Neural cell (in vitro differentiated cells): ENCODE results near the gene STN1. TPM values are rescaled to one million over a fixed set of nuclear protein-coding genes. Genes with fewer than 3 reads are reported as not detected.

ENCODE experiments used
- H2AFZ ChIP-seq: fragments of 200-600, 300-800 bp; sonication (generic), shearing (Covaris generic); 2 replicates; pipeline ENCODE4 v1.6.0; 2014; ENCODE audit warnings: low read depth, mild to moderate bottlenecking, antibody characterized with exemption, low read length, moderate library complexity
- H3F3A ChIP-seq: fragments of 200-600 bp; shearing (Covaris generic); 2 replicates; pipeline ENCODE4 v1.6.1; 2016; ENCODE audit warnings: mild to moderate bottlenecking, moderate library complexity, mixed read lengths, antibody characterized with exemption, low read length; ENCODE audit not compliant: insufficient read depth, poor library complexity, severe bottlenecking
- H3K27ac ChIP-seq: fragments of 200-600, 300-800 bp; sonication (generic), shearing (Covaris generic); 2 replicates; pipeline ENCODE4 v1.5.1; 2014; ENCODE audit warnings: mild to moderate bottlenecking, low read length, moderate library complexity
- H3K27me3 ChIP-seq: fragments of 300-800, 200-600 bp; sonication (generic), shearing (Covaris generic); 2 replicates; pipeline ENCODE4 v1.6.0; 2014; ENCODE audit warnings: mild to moderate bottlenecking, low read depth, low read length, moderate library complexity; ENCODE audit not compliant: insufficient read depth
- H3K36me3 ChIP-seq: fragments of 300-800, 200-600 bp; sonication (generic), shearing (Covaris generic); 2 replicates; pipeline ENCODE4 v1.5.1; 2014; ENCODE audit warnings: mild to moderate bottlenecking, antibody characterized with exemption, low read length, moderate library complexity; ENCODE audit not compliant: insufficient read depth
- H3K4me2 ChIP-seq: fragments of 300-800, 200-600 bp; sonication (generic), shearing (Covaris generic); 2 replicates; pipeline ENCODE4 v1.6.0; 2014; ENCODE audit warnings: mild to moderate bottlenecking, low read length
- H3K4me3 ChIP-seq: fragments of 300-800, 200-600 bp; sonication (generic), shearing (Covaris generic); 2 replicates; pipeline ENCODE4 v1.5.1; 2014; ENCODE audit warnings: mild to moderate bottlenecking, low read length, moderate library complexity
- H3K79me2 ChIP-seq: fragments of 200-600 bp; shearing (Covaris generic); replicated peaks from 2 replicates; pipeline ENCODE4 v1.6.0; 2014; ENCODE audit warnings: mild to moderate bottlenecking, low read length, moderate library complexity; ENCODE audit not compliant: insufficient read depth
- H3K9ac ChIP-seq: fragments of 300-800, 200-600 bp; sonication (generic), shearing (Covaris generic); 2 replicates; pipeline ENCODE4 v1.6.1; 2016; ENCODE audit warnings: mild to moderate bottlenecking, low read length, mixed read lengths
- H3K9me2 ChIP-seq: fragments of 200-600 bp; shearing (Covaris generic); 2 replicates; pipeline ENCODE4 v1.6.1; 2016; ENCODE audit warnings: mild to moderate bottlenecking, low read length, mixed read lengths; ENCODE audit not compliant: insufficient read depth
- H3K9me3 ChIP-seq: fragments of 200-600, 300-800 bp; sonication (generic), shearing (Covaris generic); 2 replicates; pipeline ENCODE4 v1.6.1; 2016; ENCODE audit warnings: mild to moderate bottlenecking, mixed run types, low read length, moderate library complexity, mixed read lengths
- H4K20me1 ChIP-seq: fragments of 200-600 bp; shearing (Covaris generic); 2 replicates; pipeline ENCODE4 v1.6.1; 2016; ENCODE audit warnings: mild to moderate bottlenecking, mixed run types; ENCODE audit not compliant: insufficient read depth
- EP300 ChIP-seq: fragments of 450-650 bp; conservative IDR thresholded peaks from 2 replicates; pipeline ENCODE4 v1.6.1; 2014; ENCODE audit warnings: antibody characterized with exemption, mild to moderate bottlenecking, moderate library complexity; ENCODE audit not compliant: poor library complexity, severe bottlenecking
- EZH2 ChIP-seq: fragments of 200-600, 300-800 bp; shearing (Covaris generic), sonication (generic); IDR thresholded peaks from 2 replicates; pipeline ENCODE4 v1.6.1; 2014; ENCODE audit warnings: antibody characterized with exemption, low read length, borderline replicate concordance, mild to moderate bottlenecking; ENCODE audit not compliant: insufficient read depth, poor library complexity, severe bottlenecking
- MXI1 ChIP-seq: fragments of 450-650 bp; conservative IDR thresholded peaks from 2 replicates; pipeline ENCODE4 v1.6.1; 2014; ENCODE audit warnings: antibody characterized with exemption, mild to moderate bottlenecking; ENCODE audit not compliant: poor library complexity, severe bottlenecking
- POLR2AphosphoS5 ChIP-seq: IDR thresholded peaks from 2 replicates; pipeline ENCODE4 v1.6.1; 2012
- RAD21 ChIP-seq: fragments of 450-650 bp; conservative IDR thresholded peaks from 2 replicates; pipeline ENCODE4 v1.6.1; 2014; ENCODE audit warnings: antibody characterized with exemption, mild to moderate bottlenecking, moderate library complexity
- SMC3 ChIP-seq: fragments of 450-650 bp; conservative IDR thresholded peaks from 2 replicates; pipeline ENCODE4 v1.6.1; 2014; ENCODE audit warnings: antibody characterized with exemption, mild to moderate bottlenecking, moderate library complexity; ENCODE audit not compliant: poor library complexity
- TAF1 ChIP-seq: IDR thresholded peaks from 2 replicates; pipeline ENCODE4 v1.6.1; 2012; ENCODE audit warnings: low read depth
- polyA plus RNA-seq: library from polyadenylated mRNA; depleted of rRNA; stranded (reverse); fragments of >200 nt; gene quantifications from 2 replicates; pipeline ENCODE4 v1.2.3, GENCODE V29; 2014
- TF ChIP-seq, protein P1 (sequence below): fragments of 450-650 bp; IDR thresholded peaks from 2 replicates; pipeline ENCODE4 v1.5.1; 2014; ENCODE audit warnings: antibody characterized with exemption, mild to moderate bottlenecking, moderate library complexity; ENCODE audit not compliant: poor library complexity, severe bottlenecking
- TF ChIP-seq, protein P2 (sequence below): IDR thresholded peaks from 2 replicates; pipeline ENCODE4 v1.6.1; 2012; ENCODE audit warnings: borderline replicate concordance

The STN1 gene
- polyA plus RNA-seq, 1 donor from 2014 or later: 9.4 TPM

DNA sequence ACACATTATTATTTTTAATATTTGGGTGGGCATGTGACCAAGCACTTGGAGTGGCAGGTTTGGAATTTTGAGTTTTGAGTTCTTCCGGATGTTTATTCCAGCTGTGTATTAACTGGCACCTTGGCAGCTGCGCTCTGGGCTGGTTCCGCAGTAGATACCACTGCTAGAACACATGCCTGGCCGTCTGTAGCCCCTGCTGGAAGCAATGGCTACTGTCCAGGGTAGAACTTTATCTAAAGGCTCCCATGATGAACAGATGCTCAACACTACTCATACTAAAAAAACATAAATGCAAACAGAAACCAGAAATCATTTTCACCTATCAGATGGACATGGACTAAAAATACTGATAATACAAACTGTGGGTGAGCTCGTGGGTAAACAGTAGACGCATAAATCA is 43.3 kb downstream of the STN1 start:
- no peaks in the 10 kb centered on the region for H3F3A ChIP-seq
- no peak overlapping the region for H3K9ac ChIP-seq
- no peak overlapping the region for H2AFZ ChIP-seq
- no peaks in the 10 kb centered on the region for H3K79me2 ChIP-seq
- H3K27ac ChIP-seq: no peak overlapping the region
- no peak overlapping the region for H3K4me2 ChIP-seq
- no peaks in the 10 kb centered on the region for H4K20me1 ChIP-seq
- no peaks in the 10 kb centered on the region for H3K9me3 ChIP-seq
- no peak overlapping the region for H3K4me3 ChIP-seq
- TF ChIP-seq TAF1 (no peak), EP300 (no peak), MXI1 (no peak), EZH2 (no peak), SMC3 (no peak), RAD21 (no peak), POLR2AphosphoS5 (no peak)
- TF ChIP-seq, protein P1, sequence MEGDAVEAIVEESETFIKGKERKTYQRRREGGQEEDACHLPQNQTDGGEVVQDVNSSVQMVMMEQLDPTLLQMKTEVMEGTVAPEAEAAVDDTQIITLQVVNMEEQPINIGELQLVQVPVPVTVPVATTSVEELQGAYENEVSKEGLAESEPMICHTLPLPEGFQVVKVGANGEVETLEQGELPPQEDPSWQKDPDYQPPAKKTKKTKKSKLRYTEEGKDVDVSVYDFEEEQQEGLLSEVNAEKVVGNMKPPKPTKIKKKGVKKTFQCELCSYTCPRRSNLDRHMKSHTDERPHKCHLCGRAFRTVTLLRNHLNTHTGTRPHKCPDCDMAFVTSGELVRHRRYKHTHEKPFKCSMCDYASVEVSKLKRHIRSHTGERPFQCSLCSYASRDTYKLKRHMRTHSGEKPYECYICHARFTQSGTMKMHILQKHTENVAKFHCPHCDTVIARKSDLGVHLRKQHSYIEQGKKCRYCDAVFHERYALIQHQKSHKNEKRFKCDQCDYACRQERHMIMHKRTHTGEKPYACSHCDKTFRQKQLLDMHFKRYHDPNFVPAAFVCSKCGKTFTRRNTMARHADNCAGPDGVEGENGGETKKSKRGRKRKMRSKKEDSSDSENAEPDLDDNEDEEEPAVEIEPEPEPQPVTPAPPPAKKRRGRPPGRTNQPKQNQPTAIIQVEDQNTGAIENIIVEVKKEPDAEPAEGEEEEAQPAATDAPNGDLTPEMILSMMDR: no peak
- TF ChIP-seq, protein P2, sequence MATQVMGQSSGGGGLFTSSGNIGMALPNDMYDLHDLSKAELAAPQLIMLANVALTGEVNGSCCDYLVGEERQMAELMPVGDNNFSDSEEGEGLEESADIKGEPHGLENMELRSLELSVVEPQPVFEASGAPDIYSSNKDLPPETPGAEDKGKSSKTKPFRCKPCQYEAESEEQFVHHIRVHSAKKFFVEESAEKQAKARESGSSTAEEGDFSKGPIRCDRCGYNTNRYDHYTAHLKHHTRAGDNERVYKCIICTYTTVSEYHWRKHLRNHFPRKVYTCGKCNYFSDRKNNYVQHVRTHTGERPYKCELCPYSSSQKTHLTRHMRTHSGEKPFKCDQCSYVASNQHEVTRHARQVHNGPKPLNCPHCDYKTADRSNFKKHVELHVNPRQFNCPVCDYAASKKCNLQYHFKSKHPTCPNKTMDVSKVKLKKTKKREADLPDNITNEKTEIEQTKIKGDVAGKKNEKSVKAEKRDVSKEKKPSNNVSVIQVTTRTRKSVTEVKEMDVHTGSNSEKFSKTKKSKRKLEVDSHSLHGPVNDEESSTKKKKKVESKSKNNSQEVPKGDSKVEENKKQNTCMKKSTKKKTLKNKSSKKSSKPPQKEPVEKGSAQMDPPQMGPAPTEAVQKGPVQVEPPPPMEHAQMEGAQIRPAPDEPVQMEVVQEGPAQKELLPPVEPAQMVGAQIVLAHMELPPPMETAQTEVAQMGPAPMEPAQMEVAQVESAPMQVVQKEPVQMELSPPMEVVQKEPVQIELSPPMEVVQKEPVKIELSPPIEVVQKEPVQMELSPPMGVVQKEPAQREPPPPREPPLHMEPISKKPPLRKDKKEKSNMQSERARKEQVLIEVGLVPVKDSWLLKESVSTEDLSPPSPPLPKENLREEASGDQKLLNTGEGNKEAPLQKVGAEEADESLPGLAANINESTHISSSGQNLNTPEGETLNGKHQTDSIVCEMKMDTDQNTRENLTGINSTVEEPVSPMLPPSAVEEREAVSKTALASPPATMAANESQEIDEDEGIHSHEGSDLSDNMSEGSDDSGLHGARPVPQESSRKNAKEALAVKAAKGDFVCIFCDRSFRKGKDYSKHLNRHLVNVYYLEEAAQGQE: no peak
- no peaks in the 10 kb centered on the region for H3K27me3 ChIP-seq
- H3K36me3 ChIP-seq: no peaks in the 10 kb centered on the region
- H3K9me2 ChIP-seq: no peaks in the 10 kb centered on the region

DNA sequence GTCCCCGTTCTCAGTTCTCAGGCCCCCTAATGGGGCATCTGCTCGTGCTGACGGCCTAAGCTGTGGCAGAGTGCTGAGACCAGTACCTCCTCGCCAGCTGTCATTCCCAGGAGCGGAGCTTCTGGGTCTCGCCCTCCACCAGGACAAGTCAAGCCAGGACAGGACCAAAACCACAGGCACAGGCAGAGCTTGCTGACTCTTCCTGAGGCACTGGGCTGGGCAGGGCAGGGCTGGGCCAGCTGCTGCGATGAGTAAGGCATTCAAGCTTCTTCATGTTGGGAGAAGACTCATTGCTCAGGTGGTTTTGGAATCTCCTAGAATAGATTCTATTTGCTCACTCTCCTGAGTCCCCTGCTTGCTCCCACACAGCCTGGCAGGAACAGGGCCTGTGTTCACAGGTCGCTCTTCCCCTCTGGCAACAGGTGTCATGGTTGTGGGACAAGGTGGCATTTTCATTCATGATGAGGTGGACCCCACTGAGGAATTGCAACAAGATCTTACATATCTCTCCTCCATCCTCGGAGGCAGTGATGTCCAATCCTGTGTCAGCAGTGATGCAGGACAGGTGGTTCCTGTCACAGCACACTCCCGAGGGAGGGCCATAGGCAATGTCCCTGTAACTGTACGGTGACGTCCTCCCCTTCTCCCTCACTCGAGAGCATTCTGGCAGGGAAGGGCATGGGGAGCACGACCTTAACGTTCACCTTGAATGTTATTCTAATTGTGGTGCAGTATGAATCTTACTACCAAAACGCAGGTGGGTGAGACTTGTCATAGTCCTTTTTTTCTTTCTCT is 45.6 kb downstream of the STN1 start:
- no peak overlapping the region for H3K4me2 ChIP-seq

More for the DNA sequence above, 45.6 kb downstream of the STN1 start:
- no peak overlapping the region for H2AFZ ChIP-seq
- no peaks in the 10 kb centered on the region for H3K79me2 ChIP-seq
- H3K36me3 ChIP-seq: no peaks in the 10 kb centered on the region
- H3K27ac ChIP-seq: no peak overlapping the region
- no peaks in the 10 kb centered on the region for H3K27me3 ChIP-seq
- no peaks in the 10 kb centered on the region for H3F3A ChIP-seq
- no peak overlapping the region for H3K4me3 ChIP-seq
- H3K9ac ChIP-seq: no peak overlapping the region
- TF ChIP-seq, protein P2: no peak
- TF ChIP-seq, protein P1: no peak
- no peak for TF ChIP-seq SMC3
- TF ChIP-seq MXI1: no peak
- no peak for TF ChIP-seq EZH2
- TF ChIP-seq TAF1: no peak
- TF ChIP-seq POLR2AphosphoS5: no peak
- no peak for TF ChIP-seq RAD21
- TF ChIP-seq EP300: no peak
- H3K9me2 ChIP-seq: no peaks in the 10 kb centered on the region
- no peaks in the 10 kb centered on the region for H3K9me3 ChIP-seq
- no peaks in the 10 kb centered on the region for H4K20me1 ChIP-seq
